ENCODE results near the gene DISC1.
"Not testable (repeated sequence)": the region's sequence is repeated elsewhere in the genome, so short reads cannot be mapped to it uniquely, and the experiment has no call there.

DISC1 gene

DNA sequence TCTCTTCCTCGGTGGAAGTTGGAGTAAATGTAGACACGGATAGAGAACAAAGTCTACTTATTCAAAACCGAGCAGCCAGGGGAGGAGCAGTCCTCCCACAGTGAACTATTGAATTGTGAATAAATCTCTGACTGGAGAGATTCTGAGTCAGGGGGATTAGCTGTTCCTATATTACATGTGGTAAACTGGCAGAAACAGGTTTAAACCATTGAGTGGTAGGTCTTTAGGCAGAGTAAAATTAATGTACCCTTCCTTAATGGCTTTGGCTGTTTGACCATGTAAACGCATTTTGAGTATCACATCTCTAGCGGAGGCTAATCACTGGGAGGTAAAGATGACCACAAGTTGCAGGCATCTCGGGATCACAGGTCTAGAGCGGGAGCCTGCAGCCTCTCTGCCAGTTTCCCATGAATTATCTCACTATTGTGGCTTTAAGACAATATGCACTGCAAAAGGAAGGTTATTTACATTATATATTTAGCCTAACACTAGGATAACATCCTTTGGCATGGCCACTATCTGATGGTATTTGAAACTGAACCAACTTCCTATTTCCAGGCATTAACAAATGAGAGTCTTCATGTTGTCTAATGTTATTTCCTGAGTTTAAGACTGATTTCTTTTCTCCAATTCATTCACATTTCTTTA is 7.9 kb upstream of the DISC1 start:
- no peak overlapping the region for H3K27ac ChIP-seq
- TF ChIP-seq, protein P1, sequence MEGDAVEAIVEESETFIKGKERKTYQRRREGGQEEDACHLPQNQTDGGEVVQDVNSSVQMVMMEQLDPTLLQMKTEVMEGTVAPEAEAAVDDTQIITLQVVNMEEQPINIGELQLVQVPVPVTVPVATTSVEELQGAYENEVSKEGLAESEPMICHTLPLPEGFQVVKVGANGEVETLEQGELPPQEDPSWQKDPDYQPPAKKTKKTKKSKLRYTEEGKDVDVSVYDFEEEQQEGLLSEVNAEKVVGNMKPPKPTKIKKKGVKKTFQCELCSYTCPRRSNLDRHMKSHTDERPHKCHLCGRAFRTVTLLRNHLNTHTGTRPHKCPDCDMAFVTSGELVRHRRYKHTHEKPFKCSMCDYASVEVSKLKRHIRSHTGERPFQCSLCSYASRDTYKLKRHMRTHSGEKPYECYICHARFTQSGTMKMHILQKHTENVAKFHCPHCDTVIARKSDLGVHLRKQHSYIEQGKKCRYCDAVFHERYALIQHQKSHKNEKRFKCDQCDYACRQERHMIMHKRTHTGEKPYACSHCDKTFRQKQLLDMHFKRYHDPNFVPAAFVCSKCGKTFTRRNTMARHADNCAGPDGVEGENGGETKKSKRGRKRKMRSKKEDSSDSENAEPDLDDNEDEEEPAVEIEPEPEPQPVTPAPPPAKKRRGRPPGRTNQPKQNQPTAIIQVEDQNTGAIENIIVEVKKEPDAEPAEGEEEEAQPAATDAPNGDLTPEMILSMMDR (conservative IDR thresholded peaks at IDR 0.05), result no peak
- no peak for TF ChIP-seq ZFX (IDR thresholded peaks at IDR 0.05)

DNA sequence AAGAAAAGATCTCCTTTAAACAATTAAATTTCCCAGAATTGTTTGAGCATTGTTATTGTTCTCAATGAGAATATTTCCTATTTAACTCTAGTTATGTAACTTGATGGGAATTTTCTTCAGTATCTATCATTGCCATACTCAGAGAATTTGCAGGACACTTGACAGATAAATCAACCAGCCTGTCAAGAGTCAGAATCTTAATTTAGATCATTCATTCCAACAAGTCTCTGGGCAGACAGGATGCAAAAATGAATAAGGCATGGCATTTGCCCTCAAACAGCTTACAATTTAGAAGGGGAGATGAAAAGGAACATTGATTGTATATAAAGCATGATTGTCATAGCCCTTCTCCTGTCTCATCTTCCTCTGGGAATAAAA is 7.3 kb upstream of the DISC1 start:
- TF ChIP-seq ZFX (IDR thresholded peaks at IDR 0.05), result no peak
- TF ChIP-seq, protein P1 (conservative IDR thresholded peaks at IDR 0.05), result no peak
- no peak overlapping the region for H3K27ac ChIP-seq

DNA sequence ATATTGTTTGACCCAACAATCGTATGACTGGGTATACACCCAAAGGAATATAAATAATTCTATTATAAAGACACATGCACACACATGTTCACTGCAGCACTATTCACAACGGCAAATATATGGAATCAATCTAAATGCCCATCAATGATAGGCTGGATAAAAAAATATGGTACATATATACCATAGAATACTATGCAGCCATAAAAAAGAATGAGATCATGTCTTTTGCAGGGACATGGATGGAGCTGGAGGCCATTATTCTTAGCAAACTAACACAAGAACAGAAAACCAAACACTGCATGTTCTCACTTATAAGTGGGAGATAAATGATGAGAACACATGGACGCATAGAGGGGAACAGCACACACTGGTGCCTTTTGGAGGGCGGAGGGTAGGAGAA is 1.5 kb upstream of the DISC1 start:
- H3K27ac ChIP-seq, result not testable (repeated sequence)

DNA sequence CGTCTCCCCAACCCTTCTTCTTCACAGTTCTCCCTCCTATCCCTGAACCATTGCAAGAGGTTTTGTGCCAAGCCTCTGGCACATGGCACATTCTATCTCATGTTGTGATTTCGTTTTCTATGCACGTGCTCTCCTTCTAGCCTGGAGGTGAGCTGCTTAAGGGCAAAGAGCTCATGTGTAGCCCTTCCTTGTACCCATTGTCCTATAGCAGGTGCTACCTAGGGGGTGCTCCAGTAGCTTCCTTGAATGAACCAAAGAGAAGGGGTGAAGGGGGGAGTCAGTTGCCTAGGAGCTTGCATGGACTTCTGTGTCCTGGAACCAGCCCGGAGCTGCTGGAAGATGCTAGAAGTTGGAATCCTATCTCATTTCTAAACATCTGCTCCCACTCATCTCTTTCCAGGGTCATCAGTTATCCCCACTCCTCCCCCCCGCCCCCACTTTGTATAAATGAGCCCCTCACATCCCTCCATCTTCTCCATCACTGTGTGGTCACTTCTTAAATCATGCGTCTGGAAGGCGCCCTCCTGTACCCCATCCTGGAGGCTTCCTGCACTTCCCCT is 535 bp upstream of the DISC1 start:
- no peak for TF ChIP-seq ZFX (IDR thresholded peaks at IDR 0.05)
- TF ChIP-seq, protein P1 (conservative IDR thresholded peaks at IDR 0.05), result no peak
- H3K27ac ChIP-seq, result no peak overlapping the region

DNA sequence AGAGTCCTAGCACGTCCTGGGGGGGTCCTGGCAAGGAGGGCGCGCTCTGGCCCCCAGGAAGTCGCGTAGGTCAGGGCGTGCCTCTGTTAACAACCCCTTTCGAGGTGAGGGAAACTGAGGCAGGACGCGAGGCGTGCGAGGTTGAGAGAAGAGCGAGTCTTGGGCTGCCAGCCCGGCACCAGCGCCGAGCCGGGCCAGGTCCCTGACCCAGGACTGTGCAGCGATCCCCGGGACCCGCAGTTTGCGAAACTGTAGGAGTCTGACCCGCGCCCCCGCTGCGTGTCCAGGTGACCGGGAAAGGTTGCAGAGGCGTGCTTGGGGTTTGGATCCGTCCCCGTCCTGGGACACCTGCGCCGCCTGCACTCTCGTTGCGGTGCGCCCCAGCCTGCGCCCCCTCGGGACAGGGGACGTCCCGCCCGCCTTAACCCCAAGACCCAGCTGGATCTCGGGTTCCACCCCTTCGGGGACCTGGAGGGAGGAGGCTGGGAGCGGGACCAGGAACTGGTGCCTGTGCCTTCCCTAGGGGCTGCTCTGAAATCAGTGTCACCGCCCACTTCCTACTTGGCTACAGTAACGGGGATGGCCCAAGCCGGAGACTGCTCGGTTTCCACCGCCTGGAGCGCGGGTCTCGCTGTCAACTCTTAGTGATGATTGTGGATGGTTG is 493 bp downstream of the DISC1 start:
- no peak overlapping the region for H3K27ac ChIP-seq
- TF ChIP-seq, protein P1 (conservative IDR thresholded peaks at IDR 0.05), result no peak
- no peak for TF ChIP-seq ZFX (IDR thresholded peaks at IDR 0.05)

DNA sequence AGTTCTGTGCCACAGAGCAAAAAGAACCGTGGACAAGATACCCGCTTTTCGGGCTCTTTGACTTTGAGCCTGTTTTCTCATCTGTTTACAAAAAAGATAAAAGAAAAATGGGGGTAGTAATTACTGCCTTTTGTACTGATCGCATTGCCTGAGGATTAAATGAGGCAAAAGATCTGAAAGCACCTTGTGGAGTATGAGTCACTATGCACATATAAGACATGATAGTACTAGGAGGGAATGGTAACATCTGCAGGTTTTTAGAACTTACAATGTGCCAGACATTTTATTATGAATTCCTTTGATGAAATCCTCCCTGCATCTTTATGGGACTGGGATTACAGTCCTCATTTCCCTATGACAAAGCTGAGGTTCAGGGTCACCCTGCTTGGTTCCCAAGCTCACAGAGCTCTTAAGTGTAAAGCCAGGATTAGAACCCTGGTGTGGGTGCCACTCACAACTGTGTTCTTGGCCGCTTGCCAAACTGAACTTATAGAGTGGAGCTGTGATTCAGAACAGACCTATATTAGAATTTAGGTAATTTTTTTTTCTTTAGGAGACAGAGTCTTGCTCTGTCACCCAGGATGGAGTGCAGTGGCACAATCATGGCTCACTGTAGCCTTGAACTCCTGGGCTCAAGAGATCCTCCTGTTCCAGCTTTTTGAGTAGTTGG is 1.8 kb downstream of the DISC1 start:
- TF ChIP-seq ZFX (IDR thresholded peaks at IDR 0.05), result no peak
- TF ChIP-seq, protein P1 (conservative IDR thresholded peaks at IDR 0.05), result no peak
- no peak overlapping the region for H3K27ac ChIP-seq

DNA sequence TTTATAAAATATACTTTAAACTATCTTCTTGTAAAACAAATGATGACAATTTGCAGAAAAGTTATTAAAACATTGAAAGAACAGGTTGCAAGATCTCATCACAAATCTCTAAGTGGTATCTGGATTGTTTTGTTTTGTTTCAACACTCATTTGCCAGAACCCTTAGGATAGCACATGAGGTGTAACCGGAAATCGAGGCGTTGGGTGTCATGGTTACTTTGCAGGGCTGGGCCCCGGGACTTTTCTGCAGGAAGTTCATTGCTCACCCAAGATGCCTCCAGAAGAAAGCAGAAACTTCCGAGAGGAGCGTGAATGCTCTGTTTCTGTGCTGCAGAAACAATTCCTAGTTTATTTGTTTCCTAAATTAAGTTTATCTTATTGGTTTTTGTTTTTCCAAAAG is 2.5 kb downstream of the DISC1 start:
- no peak overlapping the region for H3K27ac ChIP-seq
- no peak for TF ChIP-seq ZFX (IDR thresholded peaks at IDR 0.05)
- TF ChIP-seq, protein P1 (conservative IDR thresholded peaks at IDR 0.05), result no peak
